GM19240 (cell line): ENCODE data around the gene VEZT.
"Not testable (repeated sequence)": the region's sequence is repeated elsewhere in the genome, so short reads cannot be mapped to it uniquely, and the experiment has no call there.

Experiments used
- DNase-seq: peaks from one replicate; pipeline ENCODE4 v3.0.0; 2011; ENCODE audit warnings: low spot score; ENCODE audit not compliant: insufficient read length

Gene VEZT

GRCh38 chr12:95319694-95320331 lies 102.2 kb downstream of the VEZT start:
- no peak for DNase-seq

GRCh38 chr12:95321516-95322246 lies 104.1 kb downstream of the VEZT start:
- DNase-seq = no peak

DNA sequence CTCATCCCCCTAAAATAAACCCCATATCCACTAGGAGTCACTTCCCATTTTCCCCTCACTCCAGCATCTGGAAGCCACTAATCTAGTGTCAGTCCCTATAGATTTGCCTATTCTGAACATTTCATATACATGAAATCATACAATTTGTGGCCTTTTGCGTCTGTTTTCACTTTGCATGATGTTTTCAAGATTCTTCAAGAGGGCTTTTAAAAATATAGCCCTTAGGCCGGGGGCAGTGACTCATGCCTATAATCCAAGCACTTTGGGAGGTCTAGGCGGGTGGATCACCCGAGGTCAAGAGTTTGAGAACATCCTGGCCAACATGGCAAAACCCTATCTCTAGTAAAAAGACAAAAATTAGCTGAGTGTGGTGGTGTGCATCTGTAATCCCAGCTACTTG lies 104.7 kb downstream of the VEZT start:
- no peak for DNase-seq

GRCh38 chr12:95323212-95323611 lies 105.6 kb downstream of the VEZT start:
- DNase-seq = no peak

DNA sequence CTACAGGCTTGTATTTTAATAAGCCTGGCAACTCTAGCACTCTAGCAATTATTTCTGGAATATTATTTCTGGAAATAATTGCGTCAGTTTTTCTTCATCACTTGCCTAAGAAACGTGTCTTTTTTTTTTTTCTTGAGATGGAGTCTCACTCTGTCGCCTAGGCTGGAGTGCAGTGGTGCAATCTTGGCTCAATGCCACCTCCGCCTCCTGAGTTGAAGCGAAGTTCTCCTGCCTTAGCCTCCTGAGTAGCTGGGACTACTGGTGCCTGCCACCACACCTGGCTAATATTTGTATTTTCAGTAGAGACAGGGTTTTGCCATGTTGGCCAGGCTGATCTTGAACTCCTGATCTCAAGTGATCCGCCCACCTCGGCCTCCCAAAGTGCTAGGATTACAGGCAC lies 106.6 kb downstream of the VEZT start:
- DNase-seq = not testable (repeated sequence)

DNA sequence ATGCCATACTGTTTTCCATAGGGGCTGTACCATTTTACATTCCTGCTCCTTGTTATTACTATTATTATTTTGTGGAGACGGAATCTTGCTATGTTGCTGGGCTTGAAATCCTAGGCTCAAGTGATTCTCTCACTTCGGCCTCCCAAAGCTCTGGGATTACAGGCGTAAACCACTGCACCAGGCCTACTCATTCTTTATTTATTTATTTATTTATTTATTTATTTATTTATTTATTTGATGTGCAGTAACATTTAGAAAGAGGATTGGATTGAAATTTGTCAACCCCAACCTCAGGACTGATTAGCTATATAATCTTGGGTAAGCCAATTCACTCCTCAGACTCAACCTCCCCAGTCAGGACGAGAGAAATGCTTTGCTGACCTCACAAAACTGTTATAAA lies 107.9 kb downstream of the VEZT start:
- no peak for DNase-seq

DNA sequence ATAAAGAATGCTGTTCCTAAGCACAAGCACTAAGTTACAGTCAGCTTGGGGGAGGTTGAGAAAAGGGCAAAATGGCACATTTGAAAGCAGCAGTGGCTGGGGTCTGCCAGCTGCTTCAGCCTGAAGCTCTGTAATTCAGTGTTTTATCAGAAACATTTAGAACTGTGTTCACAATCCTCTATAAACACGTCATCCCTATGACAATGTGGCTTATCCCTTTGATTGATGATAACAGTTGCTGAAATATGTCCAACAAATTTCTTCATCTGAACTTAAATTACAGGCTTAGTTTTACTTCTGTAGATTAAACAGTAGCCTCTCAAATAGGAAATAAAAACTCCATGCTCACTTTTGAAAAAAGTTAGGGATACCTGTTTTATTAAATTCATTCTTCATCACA lies 108.8 kb downstream of the VEZT start:
- no peak for DNase-seq

DNA sequence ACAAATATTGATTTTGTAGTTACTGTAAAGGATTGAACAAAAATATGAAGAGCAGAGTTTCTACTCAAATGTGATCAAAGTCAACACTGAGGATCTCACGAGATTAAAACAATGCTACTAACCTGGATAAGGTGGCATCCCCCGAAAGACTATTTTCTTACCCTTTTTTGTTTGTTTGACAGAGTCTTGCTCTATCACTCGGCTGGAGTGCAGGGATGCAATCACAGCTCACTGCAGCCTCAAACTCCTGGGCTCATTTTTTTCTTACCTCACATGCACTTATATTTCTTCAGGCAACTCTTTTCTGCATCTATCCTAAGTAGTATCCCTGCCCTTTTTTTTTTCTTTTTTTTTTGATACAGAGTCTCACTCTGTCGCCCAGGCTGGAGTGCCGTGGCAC lies 109.2 kb downstream of the VEZT start:
- DNase-seq = no peak

GRCh38 chr12:95328708-95329107 lies 111.1 kb downstream of the VEZT start:
- no peak for DNase-seq

DNA sequence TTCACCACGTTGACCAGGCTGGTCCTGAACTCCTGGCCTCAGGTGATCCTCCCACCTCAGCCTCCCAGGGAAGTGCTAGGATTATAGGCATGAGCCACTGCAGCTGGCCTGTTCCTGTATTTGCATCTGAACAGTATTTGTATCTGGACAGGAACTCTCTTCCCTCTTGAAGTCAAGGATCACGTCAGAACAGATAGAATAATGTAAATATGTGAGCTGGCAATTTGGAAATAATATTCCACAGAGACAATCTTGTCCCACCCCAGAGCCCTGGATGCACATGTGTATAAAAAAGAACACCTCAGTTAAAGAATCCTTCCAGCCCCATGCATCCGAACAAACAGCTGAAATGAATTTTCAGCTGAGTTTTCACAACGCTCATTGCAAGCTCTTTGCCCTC lies 118.3 kb downstream of the VEZT start:
- DNase-seq = no peak

- no peak for DNase-seq
Observed at GRCh38 chr12:95336387-95337067, 118.9 kb downstream of the VEZT start.

- no peak for DNase-seq
Observed at GRCh38 chr12:95337146-95337545, 119.5 kb downstream of the VEZT start.

DNA sequence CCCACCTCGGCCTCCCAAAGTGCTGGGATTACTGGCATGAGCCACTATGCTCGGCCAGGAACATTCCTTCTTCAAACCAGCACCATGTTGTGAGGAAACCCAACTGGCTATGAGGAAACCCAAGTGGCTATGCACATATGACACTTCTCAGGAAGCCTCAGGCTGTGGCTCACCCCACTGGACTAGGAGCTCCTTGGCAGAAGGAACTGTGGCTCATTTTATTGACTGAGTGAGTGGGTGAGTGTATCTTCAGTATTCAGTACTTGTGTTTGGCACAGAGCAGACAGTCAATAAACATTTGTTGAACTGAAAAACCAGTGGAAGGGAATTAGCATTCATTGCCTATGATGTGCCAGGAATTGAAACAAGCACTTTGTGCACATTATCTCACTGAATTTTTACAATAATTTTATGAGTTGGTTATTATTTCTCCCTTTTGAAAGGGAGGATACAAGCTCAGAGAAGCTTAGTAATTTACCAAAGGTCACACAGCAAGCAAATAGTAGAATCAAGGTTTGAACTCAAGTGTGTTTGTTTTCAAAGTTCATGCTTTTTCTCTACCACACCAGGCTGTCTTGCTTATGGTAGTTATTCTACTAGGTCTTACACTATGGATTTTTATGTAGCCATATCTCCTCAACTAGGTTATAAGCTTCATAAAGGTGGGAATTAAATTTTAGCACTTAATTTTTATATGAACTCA lies 121.6 kb downstream of the VEZT start:
- DNase-seq = no peak

DNA sequence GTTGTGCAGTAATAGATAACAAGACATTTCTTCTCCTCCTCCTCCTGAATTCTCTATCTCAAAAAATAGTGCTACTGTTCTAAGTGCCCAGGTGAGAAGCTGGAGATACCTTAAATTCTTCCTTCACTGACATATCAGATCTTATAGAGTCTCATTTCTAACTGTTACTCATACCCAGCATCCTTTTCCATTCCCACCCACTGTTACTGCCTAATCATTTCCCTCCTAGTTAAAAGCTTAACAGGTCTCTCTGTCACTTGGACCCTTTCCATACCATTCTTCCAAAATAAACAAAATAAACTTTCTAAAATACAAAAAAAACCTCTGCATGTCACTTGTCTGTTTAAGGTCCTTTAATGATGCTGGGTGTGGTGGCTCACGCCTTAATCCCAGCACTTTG lies 124.4 kb downstream of the VEZT start:
- DNase-seq = no peak

DNA sequence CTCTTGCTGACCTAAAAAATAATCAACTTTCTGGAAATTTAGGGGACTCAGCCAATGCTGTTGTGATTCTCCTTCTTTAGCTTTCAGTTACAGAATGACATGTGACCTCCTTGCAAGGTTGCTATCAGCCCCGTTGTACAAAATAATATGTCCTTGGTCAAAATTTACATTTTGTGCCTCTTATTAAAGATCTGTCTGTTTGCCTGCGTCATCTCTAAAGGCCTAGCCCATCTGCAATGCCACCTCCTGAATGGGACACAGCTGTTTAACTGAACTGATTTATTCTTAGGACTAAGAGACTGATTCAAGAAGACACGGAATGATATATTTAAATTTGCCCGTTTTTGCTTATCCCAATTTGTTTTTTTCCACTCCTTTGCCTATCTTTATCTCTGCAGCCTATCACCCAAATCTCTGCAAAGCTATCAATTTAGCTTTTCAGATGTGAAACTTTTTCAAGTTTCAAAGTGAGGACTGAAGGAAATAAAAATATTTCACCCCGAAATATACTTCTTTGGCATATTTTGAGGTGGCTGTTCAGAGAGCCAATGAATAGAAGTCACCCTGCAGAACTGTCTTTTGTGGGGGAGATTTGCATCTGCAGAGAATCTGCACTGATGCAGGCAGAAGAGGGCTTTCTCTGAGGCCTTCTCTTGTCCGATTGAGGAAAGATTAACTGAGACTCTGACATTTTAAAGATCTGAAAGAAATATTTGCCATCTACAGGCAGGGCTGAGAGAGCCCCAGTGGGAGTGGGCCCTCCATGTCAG lies 126.0 kb downstream of the VEZT start:
- DNase-seq = no peak

DNA sequence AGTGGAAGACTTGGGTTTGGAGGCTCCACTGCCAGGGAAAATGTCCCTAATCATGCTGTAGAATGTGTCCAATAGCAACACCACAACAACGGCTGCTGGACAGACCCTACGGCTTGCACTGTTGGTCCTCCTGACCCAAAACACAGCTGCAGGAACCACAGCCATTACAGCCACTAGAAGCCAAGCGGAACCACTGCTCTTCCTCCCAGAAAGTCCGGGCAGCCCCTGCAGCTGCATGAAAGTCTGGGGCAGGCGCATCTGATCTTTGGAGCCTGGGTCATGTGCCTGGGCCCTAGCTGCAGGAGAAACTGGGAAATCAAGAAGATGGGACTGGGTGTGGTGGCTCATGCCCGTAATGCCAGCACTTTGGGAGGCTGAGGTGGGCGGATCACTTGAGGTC lies 131.7 kb downstream of the VEZT start:
- DNase-seq = no peak

GRCh38 chr12:95351748-95352147 lies 134.1 kb downstream of the VEZT start:
- no peak for DNase-seq
